ENCODE measurements around the gene JPH3.

DNA sequence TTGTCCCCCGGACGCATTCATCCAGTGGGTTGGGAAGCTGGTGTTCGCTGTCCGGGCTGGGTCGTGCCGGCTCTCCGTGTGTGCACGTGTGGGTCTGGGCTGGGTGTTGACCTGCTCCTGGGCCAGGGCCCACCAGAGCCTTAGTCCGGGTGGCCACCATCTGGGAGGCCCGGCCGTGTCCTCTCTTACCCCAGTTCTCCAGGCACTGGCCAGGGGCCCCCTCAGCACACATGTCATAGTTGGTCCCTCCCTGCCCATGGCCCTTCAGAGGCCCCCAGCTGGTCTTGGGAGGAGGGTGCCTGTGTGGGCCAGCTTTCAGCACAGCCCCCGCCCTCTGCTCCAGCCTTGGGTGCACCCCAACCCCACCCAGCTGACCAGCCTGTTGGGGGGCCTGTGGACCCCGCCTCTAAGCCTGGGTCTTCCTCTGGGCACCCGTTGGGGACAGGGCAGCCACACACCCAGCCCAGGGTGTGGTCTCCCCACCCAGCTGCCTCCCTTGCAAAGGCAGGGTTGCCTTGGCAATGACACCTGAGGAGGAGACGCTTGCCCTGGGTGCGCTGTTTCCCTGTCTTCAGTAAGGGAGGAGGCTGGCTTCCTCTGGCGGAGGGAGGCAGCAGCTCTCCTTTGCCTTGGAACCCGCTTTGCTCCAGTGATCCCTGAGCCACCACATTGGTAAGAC lies 77.4 kb downstream of the JPH3 start:
- no peak for TF ChIP-seq EZH2phosphoT487 (IDR thresholded peaks at IDR 0.05; ENCODE audit: borderline replicate concordance, low read length)
- TF ChIP-seq, protein P1, sequence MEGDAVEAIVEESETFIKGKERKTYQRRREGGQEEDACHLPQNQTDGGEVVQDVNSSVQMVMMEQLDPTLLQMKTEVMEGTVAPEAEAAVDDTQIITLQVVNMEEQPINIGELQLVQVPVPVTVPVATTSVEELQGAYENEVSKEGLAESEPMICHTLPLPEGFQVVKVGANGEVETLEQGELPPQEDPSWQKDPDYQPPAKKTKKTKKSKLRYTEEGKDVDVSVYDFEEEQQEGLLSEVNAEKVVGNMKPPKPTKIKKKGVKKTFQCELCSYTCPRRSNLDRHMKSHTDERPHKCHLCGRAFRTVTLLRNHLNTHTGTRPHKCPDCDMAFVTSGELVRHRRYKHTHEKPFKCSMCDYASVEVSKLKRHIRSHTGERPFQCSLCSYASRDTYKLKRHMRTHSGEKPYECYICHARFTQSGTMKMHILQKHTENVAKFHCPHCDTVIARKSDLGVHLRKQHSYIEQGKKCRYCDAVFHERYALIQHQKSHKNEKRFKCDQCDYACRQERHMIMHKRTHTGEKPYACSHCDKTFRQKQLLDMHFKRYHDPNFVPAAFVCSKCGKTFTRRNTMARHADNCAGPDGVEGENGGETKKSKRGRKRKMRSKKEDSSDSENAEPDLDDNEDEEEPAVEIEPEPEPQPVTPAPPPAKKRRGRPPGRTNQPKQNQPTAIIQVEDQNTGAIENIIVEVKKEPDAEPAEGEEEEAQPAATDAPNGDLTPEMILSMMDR (IDR thresholded peaks at IDR 0.05; ENCODE audit: low read depth, low read length, poor library complexity, severe bottlenecking), result no peak

Measured in DOHH2 (cell line).